Airway epithelial cell (primary cell): ENCODE data around the gene SLC28A2. TPM values are rescaled to one million over a fixed set of nuclear protein-coding genes. Genes with fewer than 3 reads are reported as not detected.

ENCODE experiments used
- total RNA-seq: library from RNA; depleted of rRNA; stranded (reverse); fragments of >200 nt; gene quantifications from 2 replicates; pipeline ENCODE4 v1.2.3, GENCODE V29; 2015

The SLC28A2 gene, protein sequence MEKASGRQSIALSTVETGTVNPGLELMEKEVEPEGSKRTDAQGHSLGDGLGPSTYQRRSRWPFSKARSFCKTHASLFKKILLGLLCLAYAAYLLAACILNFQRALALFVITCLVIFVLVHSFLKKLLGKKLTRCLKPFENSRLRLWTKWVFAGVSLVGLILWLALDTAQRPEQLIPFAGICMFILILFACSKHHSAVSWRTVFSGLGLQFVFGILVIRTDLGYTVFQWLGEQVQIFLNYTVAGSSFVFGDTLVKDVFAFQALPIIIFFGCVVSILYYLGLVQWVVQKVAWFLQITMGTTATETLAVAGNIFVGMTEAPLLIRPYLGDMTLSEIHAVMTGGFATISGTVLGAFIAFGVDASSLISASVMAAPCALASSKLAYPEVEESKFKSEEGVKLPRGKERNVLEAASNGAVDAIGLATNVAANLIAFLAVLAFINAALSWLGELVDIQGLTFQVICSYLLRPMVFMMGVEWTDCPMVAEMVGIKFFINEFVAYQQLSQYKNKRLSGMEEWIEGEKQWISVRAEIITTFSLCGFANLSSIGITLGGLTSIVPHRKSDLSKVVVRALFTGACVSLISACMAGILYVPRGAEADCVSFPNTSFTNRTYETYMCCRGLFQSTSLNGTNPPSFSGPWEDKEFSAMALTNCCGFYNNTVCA
- not detected in 2 replicates for total RNA-seq

GRCh38 chr15:45251888-45252287 is at the start of gene SLC28A2:
Gene SLC28A2 (plus strand): TSS chr15:45252234. CDS start chr15:45253216, 982 bp downstream.

Other genes with a start within 250 kb of the SLC28A2 start
- 52.8 and 59.4 TPM in 2 replicates for gene SORD, start 229.0 kb upstream of the SLC28A2 start, total RNA-seq
- gene DUOX2, start 138.1 kb upstream of the SLC28A2 start, total RNA-seq, result 0.70 and 0.99 TPM in 2 replicates
- gene DUOXA2, start 137.9 kb upstream of the SLC28A2 start, total RNA-seq, result not detected in 2 replicates
- 52.8 and 62.8 TPM in 2 replicates for gene DUOXA1, start 122.4 kb upstream of the SLC28A2 start, total RNA-seq
- gene DUOX1, start 122.2 kb upstream of the SLC28A2 start, total RNA-seq, result 39.9 and 59.4 TPM in 2 replicates
- 4.7 and 5.3 TPM in 2 replicates for gene SHF, start 64.3 kb upstream of the SLC28A2 start, total RNA-seq
- gene GATM, start 126.3 kb downstream of the SLC28A2 start, total RNA-seq, result 0.37 and 1.2 TPM in 2 replicates